Epithelial cell of proximal tubule (primary cell): ENCODE results near the gene NFKBIZ. TPM values are rescaled to one million over a fixed set of nuclear protein-coding genes. Genes with fewer than 3 reads are reported as not detected.
A peak's percentile ranks its signal among the peaks of the same experiment; 100 is the strongest.

Experiments used
- DNase-seq: peaks from one replicate; pipeline ENCODE4 v3.0.0-alpha.2; 2011; ENCODE audit warnings: low read depth
- H3K4me3 ChIP-seq: 2 replicates; pipeline ENCODE4 v1.5.1; 2011; ENCODE audit warnings: low read depth, mild to moderate bottlenecking, low read length
- CTCF ChIP-seq: conservative IDR thresholded peaks from 2 replicates; pipeline ENCODE4 v1.5.1; 2012; ENCODE audit warnings: low read depth, mild to moderate bottlenecking, low read length
- total RNA-seq: library from RNA; depleted of rRNA; stranded (reverse); fragments of >200 nt; gene quantifications from 2 replicates; pipeline ENCODE4 v1.2.3, GENCODE V29; 2015

NFKBIZ gene
- total RNA-seq, 1 donor from 2014 or later: 140 TPM

- no peak for DNase-seq
- TF ChIP-seq CTCF: no peak
- no peak overlapping the region for H3K4me3 ChIP-seq
Measured at GRCh38 chr3:101886626-101887025, 37.3 kb downstream of the NFKBIZ start.

- DNase-seq: no peak
- H3K4me3 ChIP-seq: no peak overlapping the region
- no peak for TF ChIP-seq CTCF
Measured at GRCh38 chr3:101888653-101889052, 39.3 kb downstream of the NFKBIZ start.

- H3K4me3 ChIP-seq: no peak overlapping the region
- TF ChIP-seq CTCF: no peak
- peak; percentile 83 for DNase-seq
Measured at GRCh38 chr3:101890716-101891115, 41.4 kb downstream of the NFKBIZ start.

- no peak for DNase-seq
- no peak for TF ChIP-seq CTCF
- H3K4me3 ChIP-seq: no peak overlapping the region
Measured at GRCh38 chr3:101892648-101893047, 43.3 kb downstream of the NFKBIZ start.

- no peak for TF ChIP-seq CTCF
- no peak overlapping the region for H3K4me3 ChIP-seq
Measured at GRCh38 chr3:101896083-101896757, 46.9 kb downstream of the NFKBIZ start.

GRCh38 chr3:101897013-101897412 is 47.7 kb downstream of the NFKBIZ start:
- no peak for TF ChIP-seq CTCF
- no peak overlapping the region for H3K4me3 ChIP-seq
- DNase-seq: no peak

More at GRCh38 chr3:101896083-101896757, 46.9 kb downstream of the NFKBIZ start:
- DNase-seq: no peak

GRCh38 chr3:101898039-101898438 is 48.7 kb downstream of the NFKBIZ start:
- no peak for TF ChIP-seq CTCF
- no peak overlapping the region for H3K4me3 ChIP-seq
- DNase-seq: no peak
